Measurements from ENCODE around the gene SCAMP5.
A peak's percentile ranks its signal among the peaks of the same experiment; 100 is the strongest.

Gene SCAMP5

DNA sequence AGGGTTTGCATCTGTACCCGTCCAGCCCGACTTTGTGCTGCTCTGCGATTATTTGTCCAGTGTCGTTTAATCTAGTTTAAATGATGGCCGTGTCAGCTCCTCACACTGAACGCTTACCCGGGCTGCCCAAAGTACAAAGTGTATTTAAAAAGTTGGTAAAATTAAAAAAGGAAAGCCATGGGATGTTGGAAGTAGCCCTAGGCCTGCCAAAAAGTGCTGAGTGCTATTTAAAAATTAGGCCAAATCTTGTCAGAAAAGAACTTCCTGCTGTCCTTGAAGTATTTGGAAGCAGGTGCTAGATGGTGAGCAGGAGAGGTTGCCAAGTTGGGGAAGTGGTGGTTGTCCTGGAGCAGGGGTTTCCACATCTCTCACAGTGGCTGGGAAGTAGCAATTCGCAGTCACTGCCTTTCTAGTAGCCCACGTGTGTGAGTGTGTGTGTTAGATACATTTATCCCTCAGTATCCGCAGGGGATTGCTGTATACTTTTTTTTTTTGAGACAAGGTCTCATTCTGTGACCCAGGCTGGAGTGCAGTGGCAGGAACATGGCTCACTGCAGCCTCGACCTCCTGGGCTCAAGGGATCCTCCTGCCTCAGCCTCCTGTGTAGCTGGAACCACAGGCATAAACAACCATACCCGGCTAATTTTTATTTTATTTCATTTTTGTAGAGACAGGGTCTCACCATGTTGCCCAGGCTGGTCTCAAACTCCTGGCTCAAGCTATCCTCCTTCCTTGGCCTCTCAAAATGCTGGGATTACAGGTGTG is 28.7 kb downstream of the SCAMP5 start:
- peak; percentile 75 for DNase-seq

- DNase-seq = peak; percentile 36
These were observed 29.7 kb downstream of the SCAMP5 start for GRCh38 chr15:75025107-75025506.

- DNase-seq = no peak
These were observed 30.3 kb downstream of the SCAMP5 start for GRCh38 chr15:75025548-75026260.

GRCh38 chr15:75027551-75027950 is 32.2 kb downstream of the SCAMP5 start:
- no peak for DNase-seq

GRCh38 chr15:75028991-75029377 is 33.6 kb downstream of the SCAMP5 start:
- DNase-seq = no peak

DNA sequence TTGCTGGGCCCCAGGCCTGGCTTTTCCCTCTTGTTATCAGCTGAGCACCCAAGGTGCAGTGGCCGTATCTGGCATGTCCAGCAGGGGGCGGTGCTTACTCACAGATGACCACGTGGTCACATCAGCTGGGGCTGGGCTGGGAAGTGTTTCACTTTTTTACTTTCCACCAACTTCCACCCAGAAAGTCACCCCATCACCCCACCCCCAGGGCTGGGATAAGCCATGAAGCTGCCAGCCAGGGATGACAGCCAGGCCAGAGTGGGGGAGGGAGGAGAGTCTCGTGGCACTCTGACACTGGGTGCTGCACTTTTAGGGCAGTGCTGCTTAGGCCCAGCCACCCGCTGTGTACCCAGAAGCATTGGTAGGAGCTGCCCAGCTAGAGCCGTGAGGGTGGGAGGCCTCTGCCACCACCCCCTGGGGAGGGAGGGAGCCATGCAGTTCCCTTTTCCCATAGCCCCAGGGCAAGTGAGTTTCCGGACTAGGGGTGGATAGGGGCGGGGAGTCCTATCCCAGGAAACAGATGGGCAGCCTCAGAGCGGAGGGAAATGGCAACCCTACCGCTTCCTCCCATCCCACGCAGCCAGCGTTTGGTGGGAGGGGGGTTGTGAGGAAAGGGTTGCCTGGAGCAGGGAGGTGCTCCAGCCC is 34.1 kb downstream of the SCAMP5 start:
- DNase-seq = peak; percentile 95

DNA sequence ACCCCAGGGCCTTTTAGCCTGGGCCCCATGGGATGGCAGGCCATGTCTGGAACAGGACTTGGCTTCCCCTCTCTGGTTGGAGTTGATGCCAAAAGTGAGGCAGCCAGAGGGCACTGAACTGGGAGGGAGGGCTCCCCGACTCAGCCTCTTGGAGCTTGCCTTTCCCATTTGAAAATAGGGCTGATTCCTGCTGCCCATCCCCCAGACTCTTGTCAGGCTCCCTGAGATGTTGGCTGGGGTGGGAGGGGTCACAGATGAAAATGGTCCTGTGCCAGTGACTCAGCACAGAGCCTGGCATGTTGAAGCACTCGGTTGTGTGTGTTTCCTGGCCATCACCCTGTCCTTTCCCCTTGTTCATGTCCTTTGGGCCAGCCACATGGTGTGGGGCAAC is 34.7 kb downstream of the SCAMP5 start:
- DNase-seq = peak; percentile 68

- DNase-seq = no peak
These were observed 35.1 kb downstream of the SCAMP5 start for GRCh38 chr15:75030424-75030823.

GRCh38 chr15:75031848-75032247 is 36.5 kb downstream of the SCAMP5 start:
- peak; percentile 24 for DNase-seq

DNA sequence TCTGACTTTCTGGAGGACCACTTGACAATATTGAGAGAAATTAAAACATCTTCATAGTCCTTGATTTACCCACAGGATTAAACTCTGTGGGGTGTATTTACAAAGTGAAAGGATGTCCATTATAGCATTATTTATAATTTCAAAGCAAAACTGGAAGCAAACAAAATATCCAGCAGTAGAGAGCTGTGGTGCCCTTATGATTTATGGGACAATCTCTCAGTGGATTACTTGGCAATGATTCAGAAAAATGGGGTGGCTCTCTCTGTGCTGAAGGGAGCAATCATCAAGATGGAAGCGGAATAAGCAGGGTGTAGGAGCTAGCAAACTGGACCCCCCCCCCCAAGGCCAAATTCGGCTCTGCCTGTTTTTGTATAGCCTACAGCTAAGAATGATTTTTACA is 37.0 kb downstream of the SCAMP5 start:
- DNase-seq = peak; percentile 33

DNA sequence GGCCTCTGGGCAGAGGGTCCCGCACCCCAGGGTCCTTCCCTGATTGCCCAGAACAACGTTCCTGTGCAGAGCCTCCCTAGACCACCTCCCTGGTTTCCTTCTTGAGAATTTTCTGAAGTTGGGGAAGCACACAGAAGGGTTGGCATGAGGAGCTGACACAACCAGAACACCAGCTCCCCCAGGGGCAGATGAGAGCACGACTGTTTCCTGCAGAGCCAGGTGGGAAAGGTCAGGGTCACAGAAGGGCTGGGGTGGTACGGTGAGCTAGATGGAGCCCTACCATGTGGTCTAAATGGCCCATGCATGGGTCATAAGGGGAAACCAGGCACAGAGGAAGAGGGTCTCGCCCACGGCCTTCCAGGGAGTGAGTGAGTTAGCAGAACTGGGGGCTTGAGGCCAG is 38.4 kb downstream of the SCAMP5 start:
- DNase-seq = peak; percentile 25

DNA sequence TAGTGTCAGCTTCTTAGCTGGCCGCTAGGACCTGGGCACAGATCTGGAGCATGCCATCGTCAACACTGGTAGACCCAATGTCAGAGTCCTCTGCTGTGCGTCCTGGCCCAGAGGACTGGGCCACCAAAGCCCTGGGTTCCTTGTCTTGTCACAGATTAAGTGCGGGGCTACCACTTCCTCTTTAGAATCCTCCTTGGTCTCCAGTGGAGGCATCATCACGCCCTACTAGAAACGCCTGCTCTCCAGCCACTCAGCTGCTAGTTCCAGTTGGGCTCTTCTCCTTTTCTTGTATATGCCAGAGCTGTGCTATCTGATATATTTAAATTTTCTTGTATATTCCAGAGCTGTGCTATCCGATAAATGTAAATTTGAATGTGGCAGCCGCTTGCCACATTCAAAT is 39.3 kb downstream of the SCAMP5 start:
- peak; percentile 85 for DNase-seq

DNA sequence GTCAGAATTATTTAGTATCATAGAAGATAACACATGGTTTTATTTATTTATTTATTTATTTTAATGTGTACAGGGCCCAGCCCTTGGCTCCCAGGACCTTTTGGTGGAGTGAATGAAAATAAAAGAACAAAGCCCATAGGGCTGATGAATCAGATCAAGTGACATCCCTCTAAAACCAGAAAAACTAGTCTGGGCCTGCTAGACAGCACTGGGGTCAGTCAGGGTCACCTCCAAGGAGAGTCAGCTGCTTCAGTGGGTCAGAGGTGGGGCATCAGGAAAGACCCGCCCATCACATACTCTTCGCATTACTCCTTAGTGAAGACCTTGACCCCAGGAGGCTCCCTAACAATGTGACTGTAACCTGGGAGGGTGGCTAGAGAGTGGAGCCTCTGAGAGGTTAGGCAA is 40.9 kb downstream of the SCAMP5 start:
- no peak for DNase-seq

DNA sequence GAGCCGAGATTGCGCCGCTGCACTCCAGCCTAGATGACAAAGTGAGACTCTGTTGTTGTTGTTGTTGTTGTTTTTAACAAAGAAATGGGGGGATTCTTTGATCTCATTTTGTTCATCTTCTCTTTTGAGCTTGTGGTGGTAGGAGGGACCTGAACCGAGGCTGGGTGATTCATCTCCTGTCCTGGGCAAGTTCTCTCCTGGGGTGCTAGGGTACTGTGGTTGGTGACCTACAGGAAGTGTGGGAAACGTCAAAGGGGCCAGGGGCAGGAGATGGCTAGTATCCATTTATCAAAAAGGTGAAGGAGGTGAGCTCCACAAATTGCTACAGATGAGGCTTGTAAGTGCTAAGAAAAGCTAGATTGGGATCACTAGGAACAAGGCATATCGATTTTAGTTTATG is 42.3 kb downstream of the SCAMP5 start:
- DNase-seq = peak; percentile 44

- peak; percentile 27 for DNase-seq
These were observed 42.9 kb downstream of the SCAMP5 start for GRCh38 chr15:75038231-75038630.

DNA sequence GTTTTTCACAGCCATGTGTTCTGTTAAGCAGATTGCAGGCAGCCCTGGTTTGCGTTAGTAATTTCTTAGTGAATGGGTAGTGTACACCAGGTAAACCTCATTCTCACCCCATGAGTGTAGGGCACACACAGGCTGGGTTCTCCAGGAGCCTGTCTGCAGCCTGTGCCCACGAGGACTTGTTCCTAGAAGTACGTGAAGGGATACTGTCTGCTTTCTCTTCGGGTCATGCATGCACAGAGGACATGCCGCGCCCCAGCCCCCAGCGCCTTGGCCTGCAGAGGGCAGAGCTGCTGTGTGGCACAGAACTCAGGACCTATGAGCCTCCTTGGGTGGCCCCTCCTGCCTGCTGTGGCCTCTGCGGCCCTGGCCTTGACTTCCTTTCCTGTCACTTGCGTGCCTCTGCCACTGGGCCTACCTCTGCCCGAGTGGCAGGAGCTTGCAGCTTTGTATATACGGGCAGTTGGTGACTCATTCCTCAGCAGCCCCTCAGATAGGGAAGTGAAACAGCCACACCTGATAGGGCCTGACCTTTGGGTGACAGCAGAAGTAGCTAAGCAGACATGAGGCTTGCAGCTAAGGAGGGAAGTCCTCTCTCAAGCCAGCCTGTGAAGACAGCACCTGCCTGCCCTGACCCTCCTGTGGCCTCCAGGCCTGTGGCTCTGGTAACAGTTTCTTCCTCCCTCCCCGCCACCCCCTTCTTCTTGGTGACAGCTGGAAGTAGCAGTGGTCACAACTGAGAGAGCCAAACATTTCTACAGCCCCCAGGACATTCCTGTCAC is 47.6 kb downstream of the SCAMP5 start:
- peak; percentile 99 for DNase-seq

DNA sequence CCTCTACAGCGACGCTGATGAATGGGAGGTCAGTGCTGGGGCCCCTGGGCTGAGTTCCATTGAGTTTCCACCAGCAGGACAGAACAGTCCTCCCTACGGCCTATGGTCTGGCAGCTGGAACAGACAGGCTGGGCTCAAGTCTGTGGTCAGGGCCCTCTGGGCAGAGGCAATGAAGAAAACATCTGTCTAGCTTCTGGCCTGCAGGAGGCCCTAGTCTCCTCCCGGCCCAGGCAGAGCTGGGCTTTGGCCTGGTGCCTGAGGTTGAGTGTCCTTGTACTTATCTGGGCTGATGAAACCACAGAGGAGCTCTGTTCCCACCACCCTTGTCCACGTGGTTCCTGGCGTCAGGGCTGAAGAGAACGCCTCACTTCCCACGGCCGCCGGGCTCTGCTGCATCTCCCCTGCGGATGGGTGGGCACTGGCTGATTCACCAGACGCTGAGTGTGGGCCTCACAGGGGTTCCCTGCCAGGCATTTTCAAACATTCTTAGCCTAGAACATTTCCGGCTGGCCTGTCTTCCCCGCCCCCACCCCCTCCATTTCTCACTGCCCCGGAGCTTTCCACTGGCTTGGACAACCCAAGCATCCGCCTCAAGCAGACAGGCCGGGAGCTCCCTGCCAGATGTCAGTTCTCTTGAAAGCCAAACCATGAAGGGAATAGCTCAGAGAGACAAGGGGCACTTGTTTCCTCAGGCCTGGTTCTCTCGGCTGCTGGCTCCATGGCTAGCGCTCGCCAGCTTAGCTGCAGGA is 48.3 kb downstream of the SCAMP5 start:
- DNase-seq = peak; percentile 99

DNA sequence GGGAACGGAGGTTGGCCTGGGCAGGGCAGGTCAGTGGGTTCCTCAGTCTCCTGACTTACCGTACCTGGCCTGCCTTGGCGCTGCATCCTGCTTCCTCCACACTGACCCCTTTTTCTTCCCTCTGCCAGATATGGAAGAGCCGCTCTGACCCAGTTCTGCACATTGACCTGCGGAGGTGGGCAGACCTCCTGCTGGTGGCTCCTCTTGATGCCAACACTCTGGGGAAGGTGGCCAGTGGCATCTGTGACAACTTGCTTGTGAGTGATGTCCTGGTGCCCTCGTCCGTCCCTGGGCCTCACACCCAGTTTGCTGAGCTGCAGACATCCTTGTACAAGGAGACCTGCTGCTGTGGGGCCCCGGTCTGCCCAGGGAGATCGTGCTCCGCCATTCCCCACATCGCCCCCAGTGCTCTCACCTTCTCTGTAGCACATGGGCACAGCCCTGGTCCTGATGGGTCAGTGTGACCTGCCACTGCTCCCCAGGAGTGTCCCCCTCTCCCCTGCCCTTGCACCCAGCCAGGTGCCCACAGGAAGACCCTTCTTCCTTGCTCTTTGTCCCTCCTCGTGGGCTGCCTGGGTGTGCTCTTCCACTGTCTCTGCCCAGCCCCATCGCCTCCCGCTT is 49.0 kb downstream of the SCAMP5 start:
- no peak for DNase-seq

DNA sequence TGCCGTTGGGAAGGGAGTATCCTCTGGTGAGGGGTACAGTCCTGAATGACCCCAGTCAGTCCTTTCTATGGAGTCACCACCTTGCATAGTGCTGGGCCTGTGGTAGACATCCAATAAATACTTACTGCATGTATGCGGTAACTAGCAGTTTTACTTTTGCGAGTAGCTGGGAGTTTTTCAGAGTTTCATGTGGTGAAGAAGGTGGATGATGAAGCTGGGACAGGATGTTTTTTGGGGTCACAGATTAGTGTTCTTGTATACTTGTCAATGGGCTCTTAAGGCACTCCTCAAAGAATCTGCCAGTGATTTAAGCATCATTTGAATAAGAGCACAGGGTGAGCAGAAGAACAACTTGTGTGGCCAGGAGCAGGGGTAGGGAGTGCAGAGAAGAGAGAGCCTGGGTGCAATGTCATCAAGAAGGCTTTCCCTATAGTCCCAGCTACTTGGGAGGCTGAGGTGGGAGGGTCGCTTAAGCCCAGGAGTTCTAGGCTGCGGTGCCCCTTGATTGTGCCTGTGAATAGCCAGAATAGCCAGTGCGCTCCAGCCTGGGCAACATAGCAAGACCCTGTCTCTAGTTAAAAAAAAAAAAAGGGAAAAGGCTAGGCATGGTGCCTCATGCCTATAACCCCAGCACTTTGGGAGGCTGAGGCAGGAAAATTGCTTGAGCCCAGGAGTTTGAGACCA is 50.1 kb downstream of the SCAMP5 start:
- no peak for DNase-seq

GRCh38 chr15:75048394-75048793 is 53.0 kb downstream of the SCAMP5 start:
- DNase-seq = no peak

DNA sequence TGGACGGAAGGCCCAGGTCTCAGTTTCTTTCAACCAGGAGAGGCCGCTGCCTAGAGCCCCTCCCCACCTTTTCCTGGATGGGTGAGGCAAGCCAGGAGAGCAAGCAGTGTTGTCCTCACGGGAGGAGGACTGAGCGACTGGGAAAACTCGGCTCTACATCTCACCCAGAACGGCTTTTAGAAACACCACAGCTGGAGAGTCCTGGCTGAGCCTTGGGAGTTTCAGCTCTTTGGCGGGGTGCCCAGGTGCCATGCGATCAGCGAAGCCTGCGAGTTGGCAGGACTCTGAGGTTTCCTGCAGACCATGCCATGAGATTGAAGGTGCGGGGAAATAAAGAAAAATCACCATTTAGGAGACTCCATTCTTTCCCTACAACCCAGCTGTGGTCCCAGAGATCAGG is 54.0 kb downstream of the SCAMP5 start:
- peak; percentile 55 for DNase-seq
